HG03108 (cell line): ENCODE results near the gene ZDHHC3.
A peak's percentile ranks its signal among the peaks of the same experiment; 100 is the strongest.

Experiments used
- ATAC-seq: cut with Tn5 transposase; IDR thresholded peaks from one replicate; pipeline ENCODE4 v1.9.1; 2021; ENCODE audit warnings: moderate library complexity; ENCODE audit not compliant: unreplicated experiment

The ZDHHC3 gene

DNA sequence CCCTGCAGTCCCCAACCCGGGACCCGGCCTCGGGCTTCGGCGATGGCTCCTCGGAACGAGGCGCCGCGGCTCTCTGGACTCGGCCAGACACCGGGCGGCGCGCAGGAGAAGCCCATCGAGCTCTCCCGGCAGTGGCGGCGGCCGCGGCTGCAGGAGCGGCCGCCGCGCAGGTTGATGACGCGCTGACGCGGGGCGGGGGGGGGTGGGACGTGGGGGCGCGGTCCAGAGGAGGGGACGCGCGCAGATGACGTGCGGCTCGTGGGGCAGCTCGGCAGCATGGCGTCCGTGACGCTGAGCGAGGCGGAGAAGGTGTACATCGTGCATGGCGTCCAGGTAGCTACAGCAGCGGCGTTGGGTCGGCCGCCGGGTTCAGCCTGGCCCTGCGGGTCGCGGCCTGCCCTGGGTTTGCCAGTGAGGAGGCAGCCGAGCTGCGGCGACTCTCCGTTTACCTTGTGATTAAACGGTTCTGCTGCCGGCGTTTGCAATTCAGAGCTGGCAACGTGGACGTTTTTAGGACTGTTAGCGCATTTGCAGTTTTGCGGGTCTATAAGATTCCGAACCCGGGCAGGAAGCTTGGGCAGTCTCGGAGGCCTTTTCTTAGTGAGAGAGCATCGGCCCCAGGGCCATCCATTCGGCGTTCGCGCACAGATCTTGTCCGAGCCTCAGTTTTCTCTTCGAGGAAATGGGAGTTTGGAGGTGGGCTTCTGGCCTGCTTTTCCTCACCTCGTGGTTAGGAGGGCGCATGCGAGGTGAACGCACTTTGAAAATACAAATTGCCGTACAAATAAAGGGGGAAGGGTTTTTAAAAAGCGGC is at the start of gene ZDHHC3, which contains the start of gene EXOSC7:
Gene ZDHHC3 (minus strand): TSS at position 173 of the 814 bp plus-strand sequence. CDS start 16,738 bp downstream, outside the sequence.
Gene EXOSC7 (plus strand): TSS at position 243 of the 814 bp plus-strand sequence. CDS start 34 bp downstream, at position 277.
- peak; percentile 63 for ATAC-seq

- no peak for ATAC-seq
Observed at GRCh38 chr3:45024542-45025255, 48.7 kb upstream of the ZDHHC3 start.

- no peak for ATAC-seq
Observed at GRCh38 chr3:45023675-45024074, 47.7 kb upstream of the ZDHHC3 start.

DNA sequence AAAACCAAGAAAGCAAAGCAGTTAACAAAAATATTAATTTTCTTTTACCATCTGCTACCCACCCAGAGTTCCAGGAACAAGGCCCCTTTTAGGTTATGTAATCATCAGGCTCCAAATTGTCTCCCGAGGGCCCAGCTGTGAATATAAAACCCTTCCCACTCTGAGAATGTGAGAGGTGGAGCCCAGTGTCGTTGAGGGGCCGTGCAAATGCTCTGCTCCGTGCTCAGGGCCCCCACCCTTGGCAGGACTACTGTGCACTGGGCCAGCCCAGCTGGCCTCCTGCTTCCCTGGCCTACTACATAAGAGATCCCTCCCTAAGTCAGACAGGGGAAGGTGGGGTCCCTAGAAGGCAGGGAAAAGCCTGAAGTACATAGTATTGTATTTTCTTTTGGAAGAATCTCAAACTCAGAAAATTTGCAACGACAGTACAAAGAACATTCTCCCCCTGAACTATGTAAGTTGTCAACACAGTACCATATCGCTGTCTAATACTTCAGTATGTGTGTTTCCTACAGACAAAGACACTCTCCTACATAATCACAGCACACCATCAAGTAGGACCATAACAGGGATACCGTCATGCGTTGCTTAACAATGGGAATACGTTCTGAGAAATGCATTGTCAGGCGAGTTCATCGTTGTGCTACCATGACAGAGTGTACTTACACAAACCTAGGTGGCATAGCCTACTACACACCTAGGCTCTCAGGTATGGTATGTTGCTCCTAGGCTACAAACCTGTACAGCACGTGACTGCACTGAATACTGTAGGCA is 45.7 kb upstream of the ZDHHC3 start:
- no peak for ATAC-seq

GRCh38 chr3:45020534-45020933 is 44.6 kb upstream of the ZDHHC3 start:
- no peak for ATAC-seq

DNA sequence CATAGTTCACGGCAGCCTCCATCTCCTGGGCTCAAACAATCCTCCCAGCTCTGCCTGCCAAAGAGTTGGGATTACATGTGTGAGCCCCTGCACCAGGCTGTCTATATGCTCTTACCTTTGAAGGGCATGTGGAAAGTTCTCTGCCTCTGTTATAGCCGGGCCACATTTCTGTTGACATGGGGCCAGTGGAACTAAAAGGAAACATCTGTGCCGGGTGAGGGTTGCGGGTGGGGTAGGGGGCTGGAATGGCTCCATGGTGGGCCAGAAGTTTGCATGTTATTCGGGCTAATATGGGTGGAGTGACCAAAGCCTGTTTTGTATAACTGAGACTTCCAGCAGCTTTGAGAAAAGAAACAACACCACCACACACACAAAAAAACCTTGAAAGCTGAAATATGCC is 41.8 kb upstream of the ZDHHC3 start:
- ATAC-seq = no peak

GRCh38 chr3:45016916-45017315 is 40.9 kb upstream of the ZDHHC3 start:
- ATAC-seq = no peak

- ATAC-seq = no peak
Observed at GRCh38 chr3:45012577-45012976, 36.6 kb upstream of the ZDHHC3 start.

GRCh38 chr3:45011756-45012508 is 36.0 kb upstream of the ZDHHC3 start:
- ATAC-seq = peak; percentile 52

GRCh38 chr3:45010811-45011333 is 34.9 kb upstream of the ZDHHC3 start:
- ATAC-seq = no peak

DNA sequence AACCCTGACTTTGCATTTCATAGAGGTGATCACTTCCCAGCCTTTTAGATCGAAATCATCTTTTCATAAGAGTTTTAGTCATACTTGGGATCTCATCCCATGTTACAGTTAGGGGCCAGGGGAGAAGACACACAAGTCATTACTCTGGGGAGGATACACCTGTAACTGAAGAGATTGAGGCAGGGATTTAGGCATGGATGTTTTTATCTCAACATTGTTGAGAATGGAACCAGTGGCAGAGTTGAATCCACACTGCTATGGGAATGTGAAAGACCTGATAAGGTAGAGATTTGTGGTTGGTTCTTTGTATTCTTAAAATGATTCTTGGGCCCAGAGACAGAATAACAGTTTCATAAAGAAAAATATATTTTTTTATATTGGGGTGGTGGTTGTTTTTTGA is 33.9 kb upstream of the ZDHHC3 start:
- ATAC-seq = no peak

GRCh38 chr3:45008117-45008516 is 32.1 kb upstream of the ZDHHC3 start:
- no peak for ATAC-seq

- ATAC-seq = no peak
Observed at GRCh38 chr3:45007091-45007490, 31.1 kb upstream of the ZDHHC3 start.

GRCh38 chr3:45003859-45004258 is 27.9 kb upstream of the ZDHHC3 start:
- ATAC-seq = no peak

DNA sequence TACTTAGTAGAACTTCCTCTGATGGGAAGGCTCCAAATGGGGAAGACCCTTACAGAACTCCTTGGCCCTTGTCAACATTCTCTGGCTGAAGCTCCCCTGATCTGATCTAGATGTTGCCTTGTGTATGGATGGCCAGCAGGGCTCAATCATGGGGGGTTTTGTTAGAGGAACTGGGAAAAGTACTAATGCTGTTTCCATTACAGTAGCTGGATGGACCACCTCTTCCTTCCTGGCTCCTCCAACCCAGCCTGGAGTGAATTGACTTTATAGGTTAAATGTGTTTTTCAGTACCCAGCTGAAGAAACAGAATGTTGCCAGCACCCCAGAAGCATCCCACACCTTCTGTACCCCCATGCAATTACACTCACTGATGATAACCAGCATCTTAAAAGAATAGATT is 27.4 kb upstream of the ZDHHC3 start:
- no peak for ATAC-seq

GRCh38 chr3:45002720-45003119 is 26.7 kb upstream of the ZDHHC3 start:
- no peak for ATAC-seq

GRCh38 chr3:45002139-45002660 is 26.2 kb upstream of the ZDHHC3 start:
- no peak for ATAC-seq

- no peak for ATAC-seq
Observed at GRCh38 chr3:45001738-45002137, 25.8 kb upstream of the ZDHHC3 start.

DNA sequence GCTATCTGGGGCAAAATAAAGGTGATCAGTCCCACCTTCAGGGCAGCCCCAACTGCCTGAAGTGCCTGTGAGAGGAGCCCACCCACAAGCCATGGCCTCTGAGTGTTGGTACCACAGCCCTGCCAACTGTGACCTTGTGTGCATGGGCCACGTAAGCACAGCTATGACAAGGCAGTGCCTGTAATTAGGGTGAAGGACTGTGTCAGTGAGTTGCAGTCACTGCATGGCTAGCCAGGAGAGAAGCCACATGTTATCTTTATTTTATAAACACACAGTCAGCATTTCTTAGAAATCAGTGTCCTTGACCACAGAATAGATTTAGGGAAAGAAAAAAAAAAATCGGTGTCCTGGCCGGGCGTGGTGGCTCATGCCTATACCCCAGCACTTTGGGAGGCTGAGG is 24.8 kb upstream of the ZDHHC3 start:
- ATAC-seq = no peak

DNA sequence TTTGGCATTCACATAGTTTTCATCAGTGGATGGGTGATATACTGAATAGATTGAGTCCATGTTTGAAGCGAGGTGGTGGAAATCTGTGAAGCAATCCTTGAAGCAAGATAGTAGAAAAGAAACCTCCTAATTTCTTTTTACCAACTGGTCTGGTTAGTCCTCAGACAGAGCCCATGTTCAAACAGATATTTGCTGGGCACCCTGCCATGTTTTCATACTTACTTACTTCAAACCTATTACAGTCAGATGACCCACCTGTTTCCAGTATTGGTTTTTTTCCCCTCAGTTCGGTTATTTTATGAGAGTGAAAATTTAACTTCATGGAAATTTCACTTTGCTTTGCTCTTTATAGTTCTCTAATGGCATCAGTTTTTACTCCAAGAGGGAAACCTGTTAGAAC is 23.8 kb upstream of the ZDHHC3 start:
- no peak for ATAC-seq
